Hepatocyte (in vitro differentiated cells): ENCODE results near the gene ITGA11. TPM values are rescaled to one million over a fixed set of nuclear protein-coding genes. Genes with fewer than 3 reads are reported as not detected.

Source experiments
- DNase-seq: peaks from one replicate; pipeline ENCODE4 v3.0.0-alpha.2; 2016; ENCODE audit warnings: low spot score
- H2AFZ ChIP-seq: fragments of 200-600 bp; sonication (generic); 2 replicates; pipeline ENCODE4 v1.6.0; 2016; ENCODE audit warnings: antibody characterized with exemption, mild to moderate bottlenecking
- H3K27ac ChIP-seq: fragments of 200-600 bp; sonication (generic); 2 replicates; pipeline ENCODE4 v1.5.1; 2016; ENCODE audit warnings: mild to moderate bottlenecking
- H3K27me3 ChIP-seq: fragments of 200-600 bp; sonication (generic); 2 replicates; pipeline ENCODE4 v1.6.1; 2016
- H3K36me3 ChIP-seq: fragments of 200-600 bp; sonication (generic); replicated peaks from 2 replicates; pipeline ENCODE4 v1.5.1; 2016; ENCODE audit warnings: low read depth; ENCODE audit not compliant: insufficient read depth
- H3K4me1 ChIP-seq: fragments of 200-600 bp; sonication (generic); 2 replicates; pipeline ENCODE4 v1.5.1; 2016; ENCODE audit warnings: mild to moderate bottlenecking, moderate library complexity; ENCODE audit not compliant: insufficient read depth
- H3K4me2 ChIP-seq: fragments of 200-600 bp; sonication (generic); 2 replicates; pipeline ENCODE4 v1.6.0; 2016
- H3K4me3 ChIP-seq: fragments of 200-600 bp; sonication (generic); 2 replicates; pipeline ENCODE4 v1.5.1; 2016; ENCODE audit warnings: mild to moderate bottlenecking
- H3K79me2 ChIP-seq: fragments of 200-600 bp; sonication (generic); 2 replicates; pipeline ENCODE4 v1.6.0; 2017; ENCODE audit warnings: mild to moderate bottlenecking
- H3K9me2 ChIP-seq: fragments of 200-600 bp; sonication (generic); replicated peaks from 2 replicates; pipeline ENCODE4 v1.6.0; 2017; ENCODE audit warnings: mild to moderate bottlenecking; ENCODE audit not compliant: insufficient read depth
- H3K9me3 ChIP-seq: fragments of 200-600 bp; sonication (generic); 2 replicates; pipeline ENCODE4 v1.5.1; 2016; ENCODE audit warnings: low read depth, mild to moderate bottlenecking
- H4K20me1 ChIP-seq: fragments of 200-600 bp; sonication (generic); 2 replicates; pipeline ENCODE4 v1.6.0; 2016; ENCODE audit warnings: mild to moderate bottlenecking; ENCODE audit not compliant: insufficient read depth, poor library complexity, severe bottlenecking
- CTCF ChIP-seq: fragments of 200-600 bp; sonication (generic); IDR thresholded peaks from 2 replicates; pipeline ENCODE4 v1.5.1; 2016; ENCODE audit warnings: antibody characterized with exemption, mild to moderate bottlenecking; ENCODE audit not compliant: poor library complexity
- EZH2 ChIP-seq: fragments of 200-600 bp; sonication (generic); IDR thresholded peaks from 2 replicates; pipeline ENCODE4 v1.6.1; 2016; ENCODE audit warnings: antibody characterized with exemption, mild to moderate bottlenecking, borderline replicate concordance
- EZH2phosphoT487 ChIP-seq: fragments of 200-600 bp; sonication (generic); IDR thresholded peaks from one replicate; pipeline ENCODE4 v1.6.1; 2018; ENCODE audit warnings: antibody characterized with exemption, mild to moderate bottlenecking, low read depth, moderate library complexity; ENCODE audit not compliant: unreplicated experiment, severe bottlenecking
- WGBS: methylation state at CpG from one replicate; pipeline ENCODE4 v1.1.6; 2016; ENCODE audit warnings: low lambda C conversion rate; ENCODE audit errors: missing lambda C conversion rate; 5-methylcytosine and 5-hydroxymethylcytosine counted together
- polyA plus RNA-seq: library from polyadenylated mRNA; unstranded; fragments of >200 nt; fragmentation: Nextera tagmentation; extraction: Ambion mirVana; gene quantifications from 2 replicates; pipeline ENCODE4 v1.2.1, GENCODE V29; 2016
- total RNA-seq: library from RNA; depleted of rRNA; stranded (reverse); fragments of >200 nt; gene quantifications from 2 replicates; pipeline ENCODE4 v1.2.3, GENCODE V29; 2014

Gene ITGA11
- total and polyA plus RNA-seq, 2 experiments from 2014 or later: 9.7 to 19.6 TPM

GRCh38 chr15:68405378-68406250 lies 26.3 kb downstream of the ITGA11 start:
- Histone ChIP-seq H3K27me3 (no peaks in the 10 kb centered on the region), H3K4me2 (no peak overlapping the region), H4K20me1 (no peaks in the 10 kb centered on the region), H3K9me2 (no peaks in the 10 kb centered on the region), H2AFZ (no peak overlapping the region), H3K9me3 (no peaks in the 10 kb centered on the region), H3K36me3 (no peaks in the 10 kb centered on the region), H3K79me2 (no peaks in the 10 kb centered on the region), H3K27ac (no peak overlapping the region), H3K4me3 (no peak overlapping the region), H3K4me1 (no peaks in the 10 kb centered on the region)
- WGBS: 60% methylated on average over 13 of the region's 13 CpGs
- no peak for TF ChIP-seq EZH2phosphoT487
- TF ChIP-seq EZH2: no peak
- TF ChIP-seq CTCF: no peak
- peak; percentile 52 for DNase-seq

- DNase-seq: no peak
- no peaks in the 10 kb centered on the region for H4K20me1 ChIP-seq
- TF ChIP-seq EZH2 (no peak), CTCF (no peak), EZH2phosphoT487 (no peak)
- H3K79me2 ChIP-seq: no peaks in the 10 kb centered on the region
- H3K27me3 ChIP-seq: no peaks in the 10 kb centered on the region
- H3K9me3 ChIP-seq: no peaks in the 10 kb centered on the region
- no peaks in the 10 kb centered on the region for H3K9me2 ChIP-seq
- H3K4me3 ChIP-seq: no peak overlapping the region
- no peak overlapping the region for H2AFZ ChIP-seq
- no peaks in the 10 kb centered on the region for H3K4me1 ChIP-seq
- WGBS: 80% methylated on average over 12 of the region's 12 CpGs
- no peaks in the 10 kb centered on the region for H3K36me3 ChIP-seq
- no peak overlapping the region for H3K4me2 ChIP-seq
- H3K27ac ChIP-seq: no peak overlapping the region
These were observed 27.7 kb downstream of the ITGA11 start for GRCh38 chr15:68404056-68404798.

DNA sequence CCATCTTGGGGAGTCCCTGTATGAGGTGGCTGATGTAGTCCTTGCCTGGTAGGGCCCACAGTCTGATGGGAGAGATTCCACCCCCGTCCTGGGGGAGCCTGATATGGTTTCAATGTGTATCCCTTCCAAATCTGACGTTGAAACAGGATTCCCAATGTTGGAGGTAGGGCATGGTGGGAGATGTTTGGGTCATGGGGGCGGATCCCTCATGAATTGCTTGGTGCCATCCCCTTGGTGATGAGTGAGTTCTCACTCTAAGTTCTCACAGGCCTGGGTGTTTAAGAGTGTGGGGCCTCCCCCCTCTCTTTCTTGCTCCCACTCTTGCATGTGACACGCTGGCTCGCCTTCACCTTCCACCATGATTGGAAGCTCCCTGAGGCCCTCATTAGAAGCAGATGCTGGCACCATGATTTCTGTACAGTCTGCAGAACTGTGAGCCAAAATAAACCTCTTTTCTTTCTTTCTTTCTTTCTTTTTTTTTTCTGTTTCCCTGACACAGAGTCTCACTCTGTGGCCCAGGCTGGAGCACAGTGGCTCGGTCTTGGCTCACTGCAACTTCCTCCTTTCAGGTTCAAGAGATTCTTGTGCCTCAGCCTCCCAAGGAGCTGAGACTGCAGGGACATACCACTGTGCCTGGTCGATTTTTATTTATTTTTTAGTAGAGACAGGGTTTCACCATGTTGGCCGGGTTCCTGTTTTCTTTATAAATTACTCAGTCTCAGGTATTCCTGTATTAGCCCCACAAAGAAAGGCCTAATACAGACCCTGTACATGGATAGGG lies 28.6 kb downstream of the ITGA11 start:
- H3K79me2 ChIP-seq: no peaks in the 10 kb centered on the region
- H3K27me3 ChIP-seq: no peaks in the 10 kb centered on the region
- no peaks in the 10 kb centered on the region for H4K20me1 ChIP-seq
- H2AFZ ChIP-seq: no peak overlapping the region
- no peak overlapping the region for H3K4me2 ChIP-seq
- H3K4me1 ChIP-seq: no peaks in the 10 kb centered on the region
- 82% methylated on average over 8 of the region's 8 CpGs for WGBS
- no peaks in the 10 kb centered on the region for H3K36me3 ChIP-seq
- no peak for TF ChIP-seq EZH2phosphoT487
- TF ChIP-seq EZH2: no peak
- TF ChIP-seq CTCF: no peak
- DNase-seq: no peak
- no peaks in the 10 kb centered on the region for H3K9me2 ChIP-seq
- H3K9me3 ChIP-seq: no peaks in the 10 kb centered on the region
- H3K4me3 ChIP-seq: no peak overlapping the region
- no peak overlapping the region for H3K27ac ChIP-seq
